HepG2 (cell line): Measurements from ENCODE around the gene NGFR. TPM values are rescaled to one million over a fixed set of nuclear protein-coding genes. Genes with fewer than 3 reads are reported as not detected.
A peak's percentile ranks its signal among the peaks of the same experiment; 100 is the strongest.

ENCODE experiments used
- ADNP ChIP-seq: sonication (generic); formaldehyde crosslinking; IDR thresholded peaks from 2 replicates; pipeline ENCODE4 v1.4.0; 2020; ENCODE audit warnings: missing genetic modification reagents
- FOXC1 ChIP-seq: sonication (generic); formaldehyde crosslinking; IDR thresholded peaks from 2 replicates; pipeline ENCODE4 v1.8.0; 2022; ENCODE audit warnings: mild to moderate bottlenecking, missing genetic modification reagents, borderline replicate concordance
- NFATC3 ChIP-seq: sonication (generic); formaldehyde crosslinking; IDR thresholded peaks from 2 replicates; pipeline ENCODE4 v1.5.1; 2020; ENCODE audit warnings: mild to moderate bottlenecking, missing genetic modification reagents
- REXO4 ChIP-seq: sonication (generic); formaldehyde crosslinking; IDR thresholded peaks from 2 replicates; pipeline ENCODE4 v1.8.0; 2022; ENCODE audit warnings: missing genetic modification reagents, mild to moderate bottlenecking, borderline replicate concordance
- STAG1 ChIP-seq: sonication (generic); formaldehyde crosslinking; IDR thresholded peaks from 2 replicates; pipeline ENCODE4 v1.4.0; 2020; ENCODE audit warnings: missing genetic modification reagents
- ZFY ChIP-seq: sonication (generic); formaldehyde crosslinking; IDR thresholded peaks from 2 replicates; pipeline ENCODE4 v1.4.0; 2020; ENCODE audit warnings: missing genetic modification reagents
- ZMYM3 ChIP-seq: sonication (generic); formaldehyde crosslinking; IDR thresholded peaks from 2 replicates; pipeline ENCODE4 v1.5.1; 2020; ENCODE audit warnings: mild to moderate bottlenecking, missing genetic modification reagents
- ZNF274 ChIP-seq: sonication (generic); formaldehyde crosslinking; IDR thresholded peaks from 2 replicates; pipeline ENCODE4 v1.5.1; 2020; ENCODE audit warnings: mild to moderate bottlenecking, missing genetic modification reagents
- polyA plus RNA-seq, 8 experiments: library from polyadenylated mRNA; depleted of rRNA in 3 of 8; stranded (reverse) in 7 of 8; unstranded in 1 of 8; fragments of >200 nt; fragmentation: Illumina TruSeq in 4 of 8; extraction: Trizol in 4 of 8; gene quantifications; 2 replicates each; pipeline versions ENCODE4 v1.2.1 to v1.2.3, GENCODE V29; 2011 to 2016; ENCODE audit warnings: low read depth in 4 of 8, missing spikeins in 1 of 8, mixed read lengths in 1 of 8; ENCODE audit not compliant: insufficient read depth in 1 of 8
- total RNA-seq, 5 experiments: library from RNA; depleted of rRNA; stranded (reverse); fragments of >200 nt; fragmentation: Illumina TruSeq; extraction: Trizol; gene quantifications; 2 replicates each; pipeline ENCODE4 v1.2.3, GENCODE V29; 2016; ENCODE audit warnings: low read depth in 1 of 5
- TF ChIP-seq, protein P1 (sequence below): sonication (generic); formaldehyde crosslinking; IDR thresholded peaks from 2 replicates; pipeline ENCODE4 v1.4.0; 2020; ENCODE audit warnings: mild to moderate bottlenecking, missing genetic modification reagents
- TF ChIP-seq, protein P2 (sequence below): sonication (generic); formaldehyde crosslinking; IDR thresholded peaks from 2 replicates; pipeline ENCODE4 v1.4.0; 2020; ENCODE audit warnings: missing genetic modification reagents, low read depth, mild to moderate bottlenecking, borderline replicate concordance
- TF ChIP-seq, protein P3 (sequence below): sonication (generic); formaldehyde crosslinking; IDR thresholded peaks from 2 replicates; pipeline ENCODE4 v1.4.0; 2020; ENCODE audit warnings: missing genetic modification reagents, borderline replicate concordance
- TF ChIP-seq, protein P4 (sequence below): sonication (generic); formaldehyde crosslinking; IDR thresholded peaks from 2 replicates; pipeline ENCODE4 v1.8.1; 2023; ENCODE audit warnings: mild to moderate bottlenecking, moderate library complexity, missing genetic modification reagents
- TF ChIP-seq, protein P5 (sequence below), 2 experiments: sonication (generic) in 1 of 2; formaldehyde crosslinking in 1 of 2; IDR thresholded peaks; 2 replicates each; pipeline versions ENCODE4 v1.6.1 to v1.9.0; 2014 to 2022; ENCODE audit warnings: antibody characterized with exemption in 1 of 2, borderline replicate concordance in 1 of 2, inconsistent platforms in 1 of 2, low read depth in 1 of 2, missing genetic modification reagents in 1 of 2

The NGFR gene
- total and polyA plus RNA-seq, 2 of the 13 experiments (the other 11 are each of a cell fraction or from before 2014, with no cell fraction given), result 1.1 to 1.8 TPM

DNA sequence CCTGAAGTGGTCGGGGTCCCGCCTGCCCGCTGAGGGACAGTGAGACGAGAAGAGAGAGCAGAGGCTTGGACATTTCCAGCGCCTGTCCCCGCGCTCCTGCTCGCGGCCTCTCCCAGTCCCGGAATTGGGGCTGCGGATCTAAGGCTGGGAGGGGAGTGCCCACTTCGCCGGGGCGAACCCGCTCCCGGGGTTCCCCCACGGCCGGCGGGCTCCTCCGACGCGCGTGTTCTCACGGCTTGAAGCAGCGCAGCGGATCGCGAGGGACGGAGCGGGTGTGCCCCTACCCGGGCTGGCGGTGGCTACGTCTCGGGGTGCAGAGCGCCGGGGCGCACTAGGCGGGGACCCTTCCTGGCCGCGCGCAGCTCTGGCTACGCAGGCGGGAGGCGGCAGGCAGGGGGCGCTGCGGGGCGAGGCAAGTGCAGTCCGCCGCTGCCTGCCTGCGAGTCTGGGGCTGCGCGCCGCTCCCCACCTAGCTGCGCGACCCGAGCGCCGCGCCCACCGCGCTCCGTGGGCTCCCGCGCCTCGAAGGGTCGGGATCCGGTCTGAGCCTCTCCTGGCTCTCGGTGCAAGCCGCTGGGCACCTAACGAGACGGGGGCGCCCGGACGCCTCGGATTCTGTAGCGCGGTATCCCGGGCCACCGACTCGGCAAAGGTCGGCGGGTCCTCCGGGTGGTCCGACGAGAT lies 1.2 kb downstream of the NGFR start (continued):
- TF ChIP-seq, protein P1, sequence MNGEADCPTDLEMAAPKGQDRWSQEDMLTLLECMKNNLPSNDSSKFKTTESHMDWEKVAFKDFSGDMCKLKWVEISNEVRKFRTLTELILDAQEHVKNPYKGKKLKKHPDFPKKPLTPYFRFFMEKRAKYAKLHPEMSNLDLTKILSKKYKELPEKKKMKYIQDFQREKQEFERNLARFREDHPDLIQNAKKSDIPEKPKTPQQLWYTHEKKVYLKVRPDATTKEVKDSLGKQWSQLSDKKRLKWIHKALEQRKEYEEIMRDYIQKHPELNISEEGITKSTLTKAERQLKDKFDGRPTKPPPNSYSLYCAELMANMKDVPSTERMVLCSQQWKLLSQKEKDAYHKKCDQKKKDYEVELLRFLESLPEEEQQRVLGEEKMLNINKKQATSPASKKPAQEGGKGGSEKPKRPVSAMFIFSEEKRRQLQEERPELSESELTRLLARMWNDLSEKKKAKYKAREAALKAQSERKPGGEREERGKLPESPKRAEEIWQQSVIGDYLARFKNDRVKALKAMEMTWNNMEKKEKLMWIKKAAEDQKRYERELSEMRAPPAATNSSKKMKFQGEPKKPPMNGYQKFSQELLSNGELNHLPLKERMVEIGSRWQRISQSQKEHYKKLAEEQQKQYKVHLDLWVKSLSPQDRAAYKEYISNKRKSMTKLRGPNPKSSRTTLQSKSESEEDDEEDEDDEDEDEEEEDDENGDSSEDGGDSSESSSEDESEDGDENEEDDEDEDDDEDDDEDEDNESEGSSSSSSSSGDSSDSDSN, result peak; percentile 16; the same call in 1 of the 2 replicates
- TF ChIP-seq, protein P2, sequence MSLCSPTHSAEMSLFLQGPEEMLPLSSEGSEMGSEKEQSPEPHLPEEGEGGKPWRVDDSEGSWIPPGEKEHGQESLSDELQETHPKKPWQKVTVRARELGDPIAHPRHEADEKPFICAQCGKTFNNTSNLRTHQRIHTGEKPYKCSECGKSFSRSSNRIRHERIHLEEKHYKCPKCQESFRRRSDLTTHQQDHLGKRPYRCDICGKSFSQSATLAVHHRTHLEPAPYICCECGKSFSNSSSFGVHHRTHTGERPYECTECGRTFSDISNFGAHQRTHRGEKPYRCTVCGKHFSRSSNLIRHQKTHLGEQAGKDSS (CRISPR knock-in tag), result peak; percentile 35; the same call in 1 of the 2 replicates
- 0 out of 2 replicates have a peak, but pooled peaks have one; percentile 31 for TF ChIP-seq ZMYM3 (CRISPR knock-in tag)
- TF ChIP-seq FOXC1, result peak; percentile 60; the same call in 1 of the 2 replicates
- peak; percentile 69 for TF ChIP-seq STAG1 (CRISPR knock-in tag)
- TF ChIP-seq, protein P3, sequence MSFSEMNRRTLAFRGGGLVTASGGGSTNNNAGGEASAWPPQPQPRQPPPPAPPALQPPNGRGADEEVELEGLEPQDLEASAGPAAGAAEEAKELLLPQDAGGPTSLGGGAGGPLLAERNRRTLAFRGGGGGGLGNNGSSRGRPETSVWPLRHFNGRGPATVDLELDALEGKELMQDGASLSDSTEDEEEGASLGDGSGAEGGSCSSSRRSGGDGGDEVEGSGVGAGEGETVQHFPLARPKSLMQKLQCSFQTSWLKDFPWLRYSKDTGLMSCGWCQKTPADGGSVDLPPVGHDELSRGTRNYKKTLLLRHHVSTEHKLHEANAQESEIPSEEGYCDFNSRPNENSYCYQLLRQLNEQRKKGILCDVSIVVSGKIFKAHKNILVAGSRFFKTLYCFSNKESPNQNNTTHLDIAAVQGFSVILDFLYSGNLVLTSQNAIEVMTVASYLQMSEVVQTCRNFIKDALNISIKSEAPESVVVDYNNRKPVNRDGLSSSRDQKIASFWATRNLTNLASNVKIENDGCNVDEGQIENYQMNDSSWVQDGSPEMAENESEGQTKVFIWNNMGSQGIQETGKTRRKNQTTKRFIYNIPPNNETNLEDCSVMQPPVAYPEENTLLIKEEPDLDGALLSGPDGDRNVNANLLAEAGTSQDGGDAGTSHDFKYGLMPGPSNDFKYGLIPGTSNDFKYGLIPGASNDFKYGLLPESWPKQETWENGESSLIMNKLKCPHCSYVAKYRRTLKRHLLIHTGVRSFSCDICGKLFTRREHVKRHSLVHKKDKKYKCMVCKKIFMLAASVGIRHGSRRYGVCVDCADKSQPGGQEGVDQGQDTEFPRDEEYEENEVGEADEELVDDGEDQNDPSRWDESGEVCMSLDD, result peak; percentile 79; the same call in 1 of the 2 replicates
- TF ChIP-seq, protein P4, sequence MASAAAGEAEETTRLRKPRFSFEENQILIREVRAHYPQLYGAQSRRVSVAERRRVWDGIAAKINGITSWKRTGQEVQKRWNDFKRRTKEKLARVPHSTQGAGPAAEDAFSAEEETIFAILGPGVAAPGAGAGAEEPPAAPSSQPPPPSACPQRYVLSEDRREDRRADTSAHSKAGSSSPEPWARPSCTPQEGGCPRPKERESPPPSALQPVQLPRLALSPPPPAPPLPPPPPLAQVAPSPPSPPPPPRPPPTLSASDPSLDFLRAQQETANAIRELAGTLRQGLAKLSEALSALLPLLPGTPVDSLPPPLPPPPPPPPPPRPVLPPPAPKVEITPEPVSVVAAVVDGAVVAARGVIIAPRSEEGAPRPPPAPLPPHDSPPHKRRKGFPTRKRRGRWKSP (CRISPR knock-in tag), result peak; percentile 87; the same call in 1 of the 2 replicates
- TF ChIP-seq, protein P5, sequence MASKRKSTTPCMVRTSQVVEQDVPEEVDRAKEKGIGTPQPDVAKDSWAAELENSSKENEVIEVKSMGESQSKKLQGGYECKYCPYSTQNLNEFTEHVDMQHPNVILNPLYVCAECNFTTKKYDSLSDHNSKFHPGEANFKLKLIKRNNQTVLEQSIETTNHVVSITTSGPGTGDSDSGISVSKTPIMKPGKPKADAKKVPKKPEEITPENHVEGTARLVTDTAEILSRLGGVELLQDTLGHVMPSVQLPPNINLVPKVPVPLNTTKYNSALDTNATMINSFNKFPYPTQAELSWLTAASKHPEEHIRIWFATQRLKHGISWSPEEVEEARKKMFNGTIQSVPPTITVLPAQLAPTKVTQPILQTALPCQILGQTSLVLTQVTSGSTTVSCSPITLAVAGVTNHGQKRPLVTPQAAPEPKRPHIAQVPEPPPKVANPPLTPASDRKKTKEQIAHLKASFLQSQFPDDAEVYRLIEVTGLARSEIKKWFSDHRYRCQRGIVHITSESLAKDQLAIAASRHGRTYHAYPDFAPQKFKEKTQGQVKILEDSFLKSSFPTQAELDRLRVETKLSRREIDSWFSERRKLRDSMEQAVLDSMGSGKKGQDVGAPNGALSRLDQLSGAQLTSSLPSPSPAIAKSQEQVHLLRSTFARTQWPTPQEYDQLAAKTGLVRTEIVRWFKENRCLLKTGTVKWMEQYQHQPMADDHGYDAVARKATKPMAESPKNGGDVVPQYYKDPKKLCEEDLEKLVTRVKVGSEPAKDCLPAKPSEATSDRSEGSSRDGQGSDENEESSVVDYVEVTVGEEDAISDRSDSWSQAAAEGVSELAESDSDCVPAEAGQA (IDR thresholded peaks at IDR 0.05; ENCODE audit: low read depth), result no peak
- TF ChIP-seq, protein P5 (CRISPR knock-in tag; IDR thresholded peaks at IDR 0.05; ENCODE audit: borderline replicate concordance), result 0 out of 2 replicates have a peak, but pooled peaks have one; percentile 48
- TF ChIP-seq NFATC3 (CRISPR knock-in tag), result peak; percentile 18; the same call in 1 of the 2 replicates
- no peak for TF ChIP-seq REXO4
- 0 out of 2 replicates have a peak, but pooled peaks have one; percentile 28 for TF ChIP-seq ADNP (CRISPR knock-in tag)
- 0 out of 2 replicates have a peak, but pooled peaks have one; percentile 67 for TF ChIP-seq ZNF274 (CRISPR knock-in tag)
- TF ChIP-seq ZFY (CRISPR knock-in tag), result peak; percentile 32; the same call in 1 of the 2 replicates
